BLaER1 (cell line): ENCODE measurements around the gene DNAJC25.

Experiments used
- H3K27ac ChIP-seq: shearing (Covaris generic); formaldehyde crosslinking; 2 replicates; pipeline ENCODE4 v1.8.1; 2022
- H3K27me3 ChIP-seq: shearing (Covaris generic); formaldehyde crosslinking; 2 replicates; pipeline ENCODE4 v1.8.1; 2022
- H3K36me3 ChIP-seq: shearing (Covaris generic); formaldehyde crosslinking; 2 replicates; pipeline ENCODE4 v1.8.1; 2022
- H3K4me1 ChIP-seq: shearing (Covaris generic); formaldehyde crosslinking; 2 replicates; pipeline ENCODE4 v1.8.1; 2022
- H3K4me2 ChIP-seq: shearing (Covaris generic); formaldehyde crosslinking; 2 replicates; pipeline ENCODE4 v1.8.1; 2022
- H3K4me3 ChIP-seq: shearing (Covaris generic); formaldehyde crosslinking; 2 replicates; pipeline ENCODE4 v1.8.1; 2022
- H3K9ac ChIP-seq: shearing (Covaris generic); formaldehyde crosslinking; 2 replicates; pipeline ENCODE4 v1.8.1; 2022
- H3K9me3 ChIP-seq: shearing (Covaris generic); formaldehyde crosslinking; 2 replicates; pipeline ENCODE4 v1.8.1; 2022
- H4K20me1 ChIP-seq: shearing (Covaris generic); formaldehyde crosslinking; 2 replicates; pipeline ENCODE4 v1.8.1; 2022
- Cebpa-rat ChIP-seq: shearing (Covaris generic); IDR thresholded peaks from 2 replicates; pipeline ENCODE4 v1.8.1; 2022

DNAJC25 gene

DNA sequence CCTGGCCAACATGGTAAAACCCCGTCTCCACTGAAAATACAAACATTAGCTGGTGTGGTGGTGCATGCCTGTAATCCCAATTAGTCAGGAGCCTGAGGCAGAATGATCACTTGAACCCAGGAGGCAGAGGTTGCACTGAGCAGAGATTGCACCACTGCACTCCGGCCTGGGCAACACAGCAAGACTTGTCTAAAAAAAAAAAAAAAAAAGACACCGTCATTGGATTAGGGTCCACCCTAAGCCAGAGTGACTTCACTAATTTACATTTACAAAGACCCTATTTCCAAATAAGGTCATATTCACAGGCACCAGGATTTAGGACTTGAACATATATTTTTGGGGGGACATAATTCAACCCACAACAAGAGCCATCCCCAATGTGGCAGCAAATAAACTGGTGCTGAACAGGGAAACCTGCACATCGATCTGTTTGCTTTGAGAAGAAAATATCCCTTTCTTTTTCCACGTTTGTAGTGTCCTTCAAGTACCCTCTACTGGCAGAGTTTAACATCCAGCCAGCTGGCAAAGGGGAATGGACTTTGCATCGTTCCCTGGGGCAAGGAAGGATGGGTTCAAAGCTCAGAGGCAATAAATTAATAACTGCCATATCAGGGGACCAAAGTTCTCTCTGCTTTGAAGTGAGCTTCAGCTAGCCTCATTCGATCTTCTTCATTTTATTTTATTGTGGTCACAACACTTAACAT, 3.7 kb upstream of the DNAJC25 start:
- Histone ChIP-seq H3K36me3 (no peaks in the 10 kb centered on the region), H3K9me3 (no peaks in the 10 kb centered on the region), H4K20me1 (0 out of 2 replicates have a peak, but pooled peaks cover 5% of the 10 kb centered on the region), H3K9ac (no peak overlapping the region), H3K4me2 (no peak overlapping the region), H3K27ac (no peak overlapping the region), H3K27me3 (no peaks in the 10 kb centered on the region), H3K4me3 (no peak overlapping the region), H3K4me1 (peaks cover 10% of the 10 kb centered on the region)
- TF ChIP-seq Cebpa-rat: no peak

GRCh38 chr9:111628411-111628810, 2.7 kb upstream of the DNAJC25 start:
- Histone ChIP-seq H3K36me3 (no peaks in the 10 kb centered on the region), H3K27ac (no peak overlapping the region), H3K27me3 (no peaks in the 10 kb centered on the region), H3K4me3 (no peak overlapping the region), H3K4me1 (peaks cover 20% of the 10 kb centered on the region), H3K9ac (no peak overlapping the region), H3K9me3 (no peaks in the 10 kb centered on the region), H3K4me2 (no peak overlapping the region), H4K20me1 (peaks cover 15% of the 10 kb centered on the region; the same call in 1 of the 2 replicates)
- no peak for TF ChIP-seq Cebpa-rat

DNA sequence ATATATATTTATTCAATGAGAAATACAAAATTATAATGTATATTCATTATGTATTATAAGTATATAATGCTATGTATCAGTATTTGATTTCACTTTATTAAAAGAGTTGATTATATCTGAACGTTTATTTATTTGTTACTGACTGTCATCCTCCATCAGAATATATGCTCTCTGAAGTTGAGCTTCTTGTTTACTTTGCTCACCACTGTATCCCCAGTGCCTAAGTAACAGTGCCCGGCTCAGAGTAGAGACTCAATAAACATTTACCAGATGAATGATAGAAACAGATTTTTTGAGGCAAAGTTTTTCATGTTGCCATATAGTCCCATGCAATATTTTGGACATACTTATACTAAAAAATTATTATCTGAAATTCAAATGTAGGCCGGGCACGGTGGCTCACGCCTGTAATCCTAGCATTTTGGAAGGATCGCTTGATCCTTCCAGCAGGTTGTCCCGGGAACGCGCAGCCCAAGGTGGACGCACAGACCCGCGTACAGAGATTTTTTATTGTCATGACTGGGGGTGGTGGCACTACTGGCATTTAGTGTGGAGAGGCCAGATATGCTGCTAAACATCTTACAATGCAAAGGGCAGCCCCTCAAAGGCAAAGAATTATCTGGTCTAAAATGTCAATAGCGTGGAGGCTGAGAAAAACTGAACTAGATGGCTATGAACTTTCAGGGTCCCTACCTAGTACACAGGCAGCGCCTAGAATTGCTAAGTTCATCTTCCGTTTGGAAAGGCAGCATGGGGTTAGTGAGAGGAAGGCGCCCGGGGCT, 761 bp upstream of the DNAJC25 start:
- Histone ChIP-seq H3K4me1 (peaks cover 22% of the 10 kb centered on the region), H3K9me3 (no peaks in the 10 kb centered on the region), H3K27me3 (no peaks in the 10 kb centered on the region), H4K20me1 (peaks cover 34% of the 10 kb centered on the region; the same call in 1 of the 2 replicates), H3K4me3 (peak overlapping the region; percentile 96), H3K4me2 (peak overlapping the region; percentile 83), H3K27ac (peak overlapping the region; percentile 39; the same call in 1 of the 2 replicates), H3K9ac (peak overlapping the region; percentile 96), H3K36me3 (peaks cover 4% of the 10 kb centered on the region; the same call in 1 of the 2 replicates)
- TF ChIP-seq Cebpa-rat: no peak

DNA sequence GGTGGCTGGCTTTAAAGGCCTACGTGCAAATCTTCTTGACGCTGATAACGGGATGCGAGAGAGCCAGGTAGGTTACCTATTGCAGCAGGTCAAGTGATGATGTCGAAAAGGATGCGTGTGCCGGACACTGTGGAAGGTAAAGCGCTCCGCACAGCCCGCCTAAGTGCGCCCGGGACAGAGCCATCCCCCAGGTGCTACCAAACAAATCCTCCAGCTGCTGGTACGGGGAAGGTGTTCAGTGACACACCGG, 245 bp upstream of the DNAJC25 start:
- Histone ChIP-seq H3K4me1 (peaks cover 22% of the 10 kb centered on the region), H3K4me3 (peak overlapping the region; percentile 96), H3K36me3 (peaks cover 4% of the 10 kb centered on the region; the same call in 1 of the 2 replicates), H4K20me1 (peaks cover 39% of the 10 kb centered on the region; the same call in 1 of the 2 replicates), H3K9ac (peak overlapping the region; percentile 96), H3K27me3 (no peaks in the 10 kb centered on the region), H3K9me3 (no peaks in the 10 kb centered on the region), H3K27ac (peak overlapping the region; percentile 39; the same call in 1 of the 2 replicates), H3K4me2 (peak overlapping the region; percentile 83)
- TF ChIP-seq Cebpa-rat: no peak

- Histone ChIP-seq H3K27me3 (no peaks in the 10 kb centered on the region), H4K20me1 (peaks cover 51% of the 10 kb centered on the region), H3K9ac (peak overlapping the region; percentile 96), H3K27ac (peak overlapping the region; percentile 91), H3K9me3 (no peaks in the 10 kb centered on the region), H3K4me2 (peak overlapping the region; percentile 83), H3K36me3 (peaks cover 4% of the 10 kb centered on the region; the same call in 1 of the 2 replicates), H3K4me1 (peaks cover 22% of the 10 kb centered on the region), H3K4me3 (peak overlapping the region; percentile 96)
- TF ChIP-seq Cebpa-rat: no peak
These were observed 926 bp downstream of the DNAJC25 start for GRCh38 chr9:111632060-111632459.

- Histone ChIP-seq H3K27me3 (no peaks in the 10 kb centered on the region), H3K9ac (peak overlapping the region; percentile 96; the same call in 1 of the 2 replicates), H3K4me1 (peaks cover 22% of the 10 kb centered on the region), H3K4me2 (peak overlapping the region; percentile 83), H4K20me1 (peaks cover 59% of the 10 kb centered on the region), H3K36me3 (peaks cover 4% of the 10 kb centered on the region; the same call in 1 of the 2 replicates), H3K9me3 (no peaks in the 10 kb centered on the region; the same call in 1 of the 2 replicates), H3K27ac (no peak overlapping the region), H3K4me3 (peak overlapping the region; percentile 96)
- no peak for TF ChIP-seq Cebpa-rat
These were observed 1.7 kb downstream of the DNAJC25 start for GRCh38 chr9:111632695-111633388.

DNA sequence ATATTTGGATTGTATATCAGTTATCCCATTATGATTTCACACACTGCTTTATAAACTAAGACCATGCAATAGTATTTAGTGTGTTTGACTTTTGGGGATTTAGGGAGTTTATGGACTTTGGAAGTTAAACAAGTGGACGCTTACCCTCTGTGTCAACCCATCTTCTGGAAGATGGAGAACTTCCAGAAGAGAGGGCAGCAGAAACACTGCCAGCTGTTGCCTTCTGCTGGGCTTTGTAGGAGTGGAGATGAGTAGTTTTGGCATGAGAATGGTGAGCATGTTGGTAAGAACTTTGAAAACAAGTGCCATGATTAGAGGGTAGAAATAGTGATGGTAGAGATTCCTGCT, 2.2 kb downstream of the DNAJC25 start:
- H3K36me3 ChIP-seq: peaks cover 4% of the 10 kb centered on the region; the same call in 1 of the 2 replicates
- H3K27me3 ChIP-seq: no peaks in the 10 kb centered on the region
- peaks cover 64% of the 10 kb centered on the region for H4K20me1 ChIP-seq
- no peaks in the 10 kb centered on the region; the same call in 1 of the 2 replicates for H3K9me3 ChIP-seq
- H3K4me2 ChIP-seq: peak overlapping the region; percentile 83
- TF ChIP-seq Cebpa-rat: no peak
- H3K27ac ChIP-seq: no peak overlapping the region
- peaks cover 22% of the 10 kb centered on the region for H3K4me1 ChIP-seq
- H3K9ac ChIP-seq: no peak overlapping the region
- H3K4me3 ChIP-seq: no peak overlapping the region

DNA sequence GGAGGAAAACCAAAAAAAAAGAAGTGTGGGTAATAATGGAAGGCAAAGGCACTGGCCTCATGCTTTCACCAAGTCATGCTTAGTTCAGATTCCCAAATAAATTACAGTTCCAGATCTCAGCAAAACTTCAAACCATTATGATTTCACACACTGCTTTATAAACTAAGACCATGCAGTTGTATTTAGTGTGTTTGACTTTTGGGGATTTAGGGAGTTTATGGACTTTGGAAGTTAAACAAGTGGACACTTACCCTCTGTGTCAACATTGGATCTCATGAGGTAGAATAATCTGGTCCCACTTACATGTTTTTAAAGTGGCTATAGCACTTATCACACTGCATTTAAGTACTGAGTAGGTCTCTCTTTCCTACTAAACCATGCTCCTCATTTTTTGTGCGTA, 3.7 kb downstream of the DNAJC25 start:
- H3K4me1 ChIP-seq: peaks cover 22% of the 10 kb centered on the region
- no peak overlapping the region for H3K4me3 ChIP-seq
- no peak for TF ChIP-seq Cebpa-rat
- no peak overlapping the region for H3K27ac ChIP-seq
- H3K9ac ChIP-seq: no peak overlapping the region
- peaks cover 4% of the 10 kb centered on the region; the same call in 1 of the 2 replicates for H3K36me3 ChIP-seq
- no peak overlapping the region for H3K4me2 ChIP-seq
- H3K9me3 ChIP-seq: peaks cover 7% of the 10 kb centered on the region; the same call in 1 of the 2 replicates
- H4K20me1 ChIP-seq: peaks cover 65% of the 10 kb centered on the region
- H3K27me3 ChIP-seq: no peaks in the 10 kb centered on the region

- Histone ChIP-seq H3K9me3 (peaks cover 7% of the 10 kb centered on the region; the same call in 1 of the 2 replicates), H3K4me3 (no peak overlapping the region), H4K20me1 (peaks cover 60% of the 10 kb centered on the region), H3K36me3 (peaks cover 5% of the 10 kb centered on the region; the same call in 1 of the 2 replicates), H3K4me2 (no peak overlapping the region), H3K27me3 (no peaks in the 10 kb centered on the region), H3K9ac (no peak overlapping the region), H3K27ac (no peak overlapping the region), H3K4me1 (peaks cover 12% of the 10 kb centered on the region)
- no peak for TF ChIP-seq Cebpa-rat
These were observed 6.4 kb downstream of the DNAJC25 start for GRCh38 chr9:111637421-111637950.
